Measurements from ENCODE around the gene EEFSEC. TPM values are rescaled to one million over a fixed set of nuclear protein-coding genes. Genes with fewer than 3 reads are reported as not detected.

EEFSEC gene
- total RNA-seq, 1 experiment from 2014 or later: 14.0 TPM

DNA sequence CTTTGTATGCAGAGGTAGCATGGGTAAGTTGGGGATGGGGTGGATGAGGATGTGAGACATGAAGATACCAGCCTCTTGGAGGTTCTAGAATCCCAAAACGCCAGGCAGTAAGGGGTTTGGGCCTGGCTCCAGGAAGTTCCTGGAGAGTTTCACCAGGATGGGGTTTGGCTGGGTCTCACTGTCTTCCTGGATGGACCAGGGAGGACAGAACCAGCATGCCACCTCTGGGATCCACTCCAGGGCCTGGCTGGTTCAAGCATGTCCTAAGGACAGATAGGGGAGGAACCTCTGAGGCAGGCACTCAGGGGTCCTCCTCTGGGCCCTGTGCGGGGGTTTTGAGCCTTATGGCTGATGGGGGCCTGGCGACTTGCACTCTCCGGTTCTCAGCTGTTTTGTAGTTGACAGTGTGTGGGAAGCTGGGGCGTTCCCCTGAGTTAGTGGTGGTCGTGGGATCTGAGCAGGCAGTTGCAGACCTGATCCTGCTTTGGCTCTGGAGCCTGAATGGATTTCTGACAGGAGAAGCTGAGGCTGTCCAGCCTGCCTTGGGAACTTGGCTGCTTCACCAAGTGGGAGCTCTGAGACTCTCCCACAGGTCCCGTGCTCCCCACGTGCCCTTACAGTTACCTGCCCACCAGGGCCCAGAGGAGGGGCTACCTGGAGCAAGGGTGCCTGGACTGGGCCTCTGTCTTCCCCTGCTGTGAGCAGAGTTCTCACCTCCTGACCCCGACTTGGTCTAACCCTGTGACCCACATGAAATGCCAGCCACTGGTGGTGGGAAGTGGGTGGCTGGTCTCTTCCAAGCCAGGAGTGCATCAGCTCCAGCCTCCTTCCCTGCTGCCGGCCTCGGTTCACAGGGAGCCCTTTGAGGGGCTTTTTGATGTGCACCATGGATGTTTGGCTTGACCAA is 128.4 kb downstream of the EEFSEC start:
- no peaks in the 10 kb centered on the region for H3K9me3 Mint-ChIP-seq (ENCODE audit: unreplicated experiment)

DNA sequence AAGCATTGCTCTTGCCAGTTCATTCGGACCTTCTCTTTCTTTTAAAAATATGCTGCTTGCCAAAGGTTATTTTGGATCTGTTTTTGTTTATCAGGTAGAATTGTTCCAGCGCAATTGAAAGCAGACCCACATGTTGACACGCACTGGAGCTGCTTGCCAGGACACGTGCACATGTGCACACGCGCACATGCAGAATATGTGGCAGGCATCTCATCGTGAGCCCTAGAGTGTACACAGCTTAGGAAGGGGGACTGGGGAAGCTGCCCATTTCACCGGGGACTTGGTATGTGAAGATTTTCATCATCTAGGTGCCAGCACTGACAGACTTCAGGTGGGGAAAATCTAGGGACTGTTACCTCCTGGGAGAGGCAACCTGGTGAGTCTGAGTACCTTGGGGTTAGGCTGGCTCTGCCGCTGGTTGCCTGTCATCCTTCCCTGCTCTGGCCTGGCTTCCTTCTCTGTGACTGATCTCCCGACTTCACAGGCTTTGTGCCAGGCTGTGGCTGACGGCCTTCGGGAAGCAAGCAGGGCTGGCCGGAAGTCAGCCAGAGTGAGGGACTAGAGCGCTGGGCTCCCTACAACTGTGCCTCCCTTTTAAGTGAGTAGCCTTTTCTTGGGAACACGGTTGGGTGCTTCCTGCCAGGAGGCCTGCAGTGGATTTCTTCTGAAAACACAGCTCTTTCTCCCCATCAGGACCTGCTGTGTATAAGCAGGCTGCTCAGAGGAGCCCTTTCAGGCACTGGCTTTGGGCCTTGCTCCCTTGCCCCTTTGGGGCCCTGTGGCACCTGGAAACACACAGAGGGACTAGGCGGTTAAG is 129.3 kb downstream of the EEFSEC start:
- peaks cover 8% of the 10 kb centered on the region for H3K4me1 Mint-ChIP-seq (ENCODE audit: low read depth, unreplicated experiment)
- TF ChIP-seq, protein P1, sequence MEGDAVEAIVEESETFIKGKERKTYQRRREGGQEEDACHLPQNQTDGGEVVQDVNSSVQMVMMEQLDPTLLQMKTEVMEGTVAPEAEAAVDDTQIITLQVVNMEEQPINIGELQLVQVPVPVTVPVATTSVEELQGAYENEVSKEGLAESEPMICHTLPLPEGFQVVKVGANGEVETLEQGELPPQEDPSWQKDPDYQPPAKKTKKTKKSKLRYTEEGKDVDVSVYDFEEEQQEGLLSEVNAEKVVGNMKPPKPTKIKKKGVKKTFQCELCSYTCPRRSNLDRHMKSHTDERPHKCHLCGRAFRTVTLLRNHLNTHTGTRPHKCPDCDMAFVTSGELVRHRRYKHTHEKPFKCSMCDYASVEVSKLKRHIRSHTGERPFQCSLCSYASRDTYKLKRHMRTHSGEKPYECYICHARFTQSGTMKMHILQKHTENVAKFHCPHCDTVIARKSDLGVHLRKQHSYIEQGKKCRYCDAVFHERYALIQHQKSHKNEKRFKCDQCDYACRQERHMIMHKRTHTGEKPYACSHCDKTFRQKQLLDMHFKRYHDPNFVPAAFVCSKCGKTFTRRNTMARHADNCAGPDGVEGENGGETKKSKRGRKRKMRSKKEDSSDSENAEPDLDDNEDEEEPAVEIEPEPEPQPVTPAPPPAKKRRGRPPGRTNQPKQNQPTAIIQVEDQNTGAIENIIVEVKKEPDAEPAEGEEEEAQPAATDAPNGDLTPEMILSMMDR (IDR thresholded peaks at IDR 0.05; ENCODE audit: insufficient read depth in 1 of 2, low read depth in 1 of 2, low read length in 1 of 2, severe bottlenecking in 1 of 2, unreplicated experiment in 1 of 2): no peak
- no peak overlapping the region for H3K4me3 ChIP-seq (ENCODE audit: low read depth, low read length)
- H3K9me3 Mint-ChIP-seq (ENCODE audit: unreplicated experiment): no peaks in the 10 kb centered on the region
- H3K4me1 ChIP-seq: 0 out of 2 replicates have a peak, but pooled peaks cover 3% of the 10 kb centered on the region
- ChIA-PET CTCF (no interaction called here), POLR2A (no interaction called here)
- H3K4me3 Mint-ChIP-seq (ENCODE audit: unreplicated experiment): no peak overlapping the region
- no peaks in the 10 kb centered on the region for H3K27me3 Mint-ChIP-seq (ENCODE audit: insufficient read depth, unreplicated experiment)
- H3K36me3 ChIP-seq (ENCODE audit: control insufficient read depth, insufficient read depth, low read length): no peaks in the 10 kb centered on the region
- H3K9me3 ChIP-seq: no peaks in the 10 kb centered on the region
- no TSS peak for BruUV-seq (replicated peaks)
- no peak overlapping the region for H3K27ac Mint-ChIP-seq (ENCODE audit: unreplicated experiment)
- intact Hi-C loops (cut with micrococcal nuclease; ENCODE audit: unreplicated experiment): no loop called here
- no peaks in the 10 kb centered on the region for H3K27me3 ChIP-seq (replicated peaks; ENCODE audit: control insufficient read depth, insufficient read depth, low read length)
- DNase-seq: no peak
- H3K36me3 Mint-ChIP-seq (ENCODE audit: insufficient read depth, unreplicated experiment): no peaks in the 10 kb centered on the region

More for the DNA sequence above, 128.4 kb downstream of the EEFSEC start:
- intact Hi-C loops (cut with micrococcal nuclease; ENCODE audit: unreplicated experiment): no loop called here
- CTCF ChIA-PET: no interaction called here
- Mint-ChIP-seq H3K4me1 (ENCODE audit: low read depth, unreplicated experiment) (peaks cover 8% of the 10 kb centered on the region), H3K27ac (ENCODE audit: unreplicated experiment) (no peak overlapping the region), H3K27me3 (ENCODE audit: insufficient read depth, unreplicated experiment) (no peaks in the 10 kb centered on the region), H3K36me3 (ENCODE audit: insufficient read depth, unreplicated experiment) (peaks cover 1% of the 10 kb centered on the region), H3K4me3 (ENCODE audit: unreplicated experiment) (no peak overlapping the region)
- Histone ChIP-seq H3K4me3 (ENCODE audit: low read depth, low read length) (no peak overlapping the region), H3K9me3 (no peaks in the 10 kb centered on the region), H3K4me1 (0 out of 2 replicates have a peak, but pooled peaks cover 3% of the 10 kb centered on the region), H3K36me3 (ENCODE audit: control insufficient read depth, insufficient read depth, low read length) (no peaks in the 10 kb centered on the region), H3K27me3 (replicated peaks; ENCODE audit: control insufficient read depth, insufficient read depth, low read length) (no peaks in the 10 kb centered on the region)
- DNase-seq: no peak
- BruUV-seq (replicated peaks): no TSS peak
- POLR2A ChIA-PET: no interaction called here
- TF ChIP-seq, protein P1 (IDR thresholded peaks at IDR 0.05; ENCODE audit: insufficient read depth in 1 of 2, low read depth in 1 of 2, low read length in 1 of 2, severe bottlenecking in 1 of 2, unreplicated experiment in 1 of 2): no peak

DNA sequence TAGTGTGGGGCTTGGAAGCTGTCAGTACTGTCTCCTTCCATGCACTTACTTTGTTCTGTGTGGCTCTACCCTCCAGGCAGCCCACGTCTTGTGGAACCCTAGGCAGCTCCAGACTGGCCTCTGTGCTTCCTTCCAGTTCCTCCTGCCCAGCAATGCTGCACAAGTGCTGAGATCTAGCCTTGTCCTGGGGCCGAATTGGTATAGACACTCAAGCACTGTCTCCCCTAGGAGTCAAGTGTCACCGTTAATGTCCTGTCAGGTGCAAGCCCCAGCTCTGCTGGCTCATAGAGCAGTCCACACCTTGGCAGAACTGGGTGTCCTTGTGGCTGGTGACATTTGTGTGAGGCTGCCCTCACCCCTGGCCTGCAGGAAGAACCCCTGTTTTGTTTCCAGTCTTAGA is 130.1 kb downstream of the EEFSEC start:
- H3K4me1 Mint-ChIP-seq (ENCODE audit: low read depth, unreplicated experiment): peaks cover 8% of the 10 kb centered on the region
- intact Hi-C loops (cut with micrococcal nuclease; ENCODE audit: unreplicated experiment): no loop called here
- ChIA-PET CTCF (no interaction called here), POLR2A (no interaction called here)
- Histone ChIP-seq H3K9me3 (no peaks in the 10 kb centered on the region), H3K27me3 (replicated peaks; ENCODE audit: control insufficient read depth, insufficient read depth, low read length) (no peaks in the 10 kb centered on the region), H3K4me3 (ENCODE audit: low read depth, low read length) (no peak overlapping the region), H3K4me1 (0 out of 2 replicates have a peak, but pooled peaks cover 3% of the 10 kb centered on the region), H3K36me3 (ENCODE audit: control insufficient read depth, insufficient read depth, low read length) (no peaks in the 10 kb centered on the region)
- no TSS peak for BruUV-seq (replicated peaks)
- TF ChIP-seq, protein P1 (IDR thresholded peaks at IDR 0.05; ENCODE audit: insufficient read depth in 1 of 2, low read depth in 1 of 2, low read length in 1 of 2, severe bottlenecking in 1 of 2, unreplicated experiment in 1 of 2): no peak
- H3K27ac Mint-ChIP-seq (ENCODE audit: unreplicated experiment): no peak overlapping the region
- DNase-seq: no peak
- no peaks in the 10 kb centered on the region for H3K36me3 Mint-ChIP-seq (ENCODE audit: insufficient read depth, unreplicated experiment)
- H3K27me3 Mint-ChIP-seq (ENCODE audit: insufficient read depth, unreplicated experiment): no peaks in the 10 kb centered on the region
- no peak overlapping the region for H3K4me3 Mint-ChIP-seq (ENCODE audit: unreplicated experiment)
- H3K9me3 Mint-ChIP-seq (ENCODE audit: unreplicated experiment): no peaks in the 10 kb centered on the region
